IMR-90 (cell line): Measurements from ENCODE around the gene IQCF6. TPM values are rescaled to one million over a fixed set of nuclear protein-coding genes. Genes with fewer than 3 reads are reported as not detected.

Source experiments
- ATAC-seq: fragments of 200-7000 bp; cut with Tn5 transposase; 2 replicates; pipeline ENCODE4 v1.9.1; 2020; ENCODE audit warnings: low read depth, mild to moderate bottlenecking, moderate library complexity
- BruUV-seq: library from RNA; stranded (reverse); fragments of 400-500 nt; replicated peaks from 2 replicates; lab custom pipeline; 2021; lab: Mats Ljungman, UMichigan
- CTCF ChIA-PET: fragments of 300-600 bp; formaldehyde crosslinking; extraction: SDS; loops from one replicate; lab custom pipeline; 2021; ENCODE audit warnings: antibody characterized with exemption; lab: Yijun Ruan, JAX
- POLR2A ChIA-PET: fragments of 300-600 bp; sonication (Branson Sonifier 250); formaldehyde crosslinking; loops from one replicate; lab custom pipeline; 2022; ENCODE audit warnings: antibody characterized with exemption; ENCODE audit not compliant: unreplicated experiment; lab: Charles Lee
- DNase-seq: peaks from one replicate; pipeline ENCODE4 v3.0.0; 2013
- H2AFZ ChIP-seq: replicated peaks from 2 replicates; pipeline ENCODE3; 2013; ENCODE audit warnings: low read length, mild to moderate bottlenecking; ENCODE audit not compliant: poor library complexity
- H2AK5ac ChIP-seq: 2 replicates; pipeline ENCODE4 v1.6.1; 2013; ENCODE audit warnings: low read depth, low read length, inconsistent platforms
- H2AK9ac ChIP-seq: replicated peaks from 2 replicates; pipeline ENCODE3; 2013; ENCODE audit warnings: mild to moderate bottlenecking, low read depth, low read length, moderate library complexity; ENCODE audit not compliant: poor library complexity
- H2BK120ac ChIP-seq: 2 replicates; pipeline ENCODE4 v1.6.1; 2013; ENCODE audit warnings: low read depth, low read length, inconsistent platforms
- H2BK15ac ChIP-seq: 3 replicates; pipeline ENCODE4 v1.6.1; 2013; ENCODE audit warnings: low read depth, low read length, inconsistent platforms
- H2BK20ac ChIP-seq: 2 replicates; pipeline ENCODE4 v1.6.1; 2013; ENCODE audit warnings: low read depth, mild to moderate bottlenecking, inconsistent platforms, low read length, moderate library complexity
- H2BK5ac ChIP-seq: 2 replicates; pipeline ENCODE4 v1.6.1; 2013; ENCODE audit warnings: mild to moderate bottlenecking, low read depth, low read length, inconsistent platforms; ENCODE audit not compliant: poor library complexity, severe bottlenecking
- H3K14ac ChIP-seq: replicated peaks from 2 replicates; pipeline ENCODE4 v1.6.1; 2013; ENCODE audit warnings: low read depth, low read length, inconsistent platforms
- H3K18ac ChIP-seq: 2 replicates; pipeline ENCODE4 v1.6.1; 2013; ENCODE audit warnings: low read depth, low read length, control low read depth
- H3K23ac ChIP-seq: 2 replicates; pipeline ENCODE4 v1.6.1; 2013; ENCODE audit warnings: low read depth, low read length, inconsistent platforms
- H3K27ac ChIP-seq: 2 replicates; pipeline ENCODE4 v1.5.1; 2013; ENCODE audit warnings: mild to moderate bottlenecking, control low read depth, low read length; ENCODE audit not compliant: insufficient read depth
- H3K27me3 ChIP-seq: 2 replicates; pipeline ENCODE4 v1.6.1; 2013; ENCODE audit warnings: low read length; ENCODE audit not compliant: control insufficient read depth, insufficient read depth
- H3K36me3 ChIP-seq: 2 replicates; pipeline ENCODE4 v1.6.1; 2013; ENCODE audit warnings: low read length, mixed read lengths; ENCODE audit not compliant: control insufficient read depth, insufficient read depth
- H3K4ac ChIP-seq: 2 replicates; pipeline ENCODE4 v1.6.1; 2013; ENCODE audit warnings: low read depth, low read length, inconsistent platforms
- H3K4me1 ChIP-seq: 2 replicates; pipeline ENCODE4 v1.6.1; 2013; ENCODE audit warnings: low read length, mixed read lengths; ENCODE audit not compliant: control insufficient read depth, insufficient read depth
- H3K4me2 ChIP-seq: 2 replicates; pipeline ENCODE4 v1.6.1; 2013; ENCODE audit warnings: low read depth, mild to moderate bottlenecking, control low read depth, low read length, moderate library complexity
- H3K4me3 ChIP-seq: 2 replicates; pipeline ENCODE4 v1.5.1; 2013; ENCODE audit warnings: low read depth, mild to moderate bottlenecking, control low read depth, low read length, moderate library complexity; ENCODE audit not compliant: insufficient read depth
- H3K56ac ChIP-seq: 2 replicates; pipeline ENCODE4 v1.6.1; 2013; ENCODE audit warnings: low read length, inconsistent platforms; ENCODE audit not compliant: insufficient read depth; ENCODE audit errors: extremely low read depth
- H3K79me1 ChIP-seq, 2 experiments: 2 replicates each; pipeline ENCODE4 v1.6.1; 2013; ENCODE audit warnings: low read length in 2 of 2, inconsistent platforms in 1 of 2, low read depth in 1 of 2
- H3K9ac ChIP-seq: 2 replicates; pipeline ENCODE4 v1.6.1; 2013; ENCODE audit warnings: low read depth, low read length, control low read depth
- H3K9me1 ChIP-seq: 2 replicates; pipeline ENCODE4 v1.6.1; 2013; ENCODE audit warnings: low read length, inconsistent platforms; ENCODE audit not compliant: insufficient read depth
- H3K9me3 ChIP-seq: 2 replicates; pipeline ENCODE4 v1.6.1; 2013; ENCODE audit warnings: low read length; ENCODE audit not compliant: control insufficient read depth, insufficient read depth
- H4K20me1 ChIP-seq: 2 replicates; pipeline ENCODE4 v1.6.1; 2013; ENCODE audit warnings: low read length, inconsistent platforms; ENCODE audit not compliant: insufficient read depth
- H4K5ac ChIP-seq: 2 replicates; pipeline ENCODE4 v1.6.1; 2013; ENCODE audit warnings: mild to moderate bottlenecking, low read depth, low read length, control low read depth
- H4K8ac ChIP-seq, 2 experiments: 2 replicates each; pipeline ENCODE4 v1.6.1; 2013; ENCODE audit warnings: low read depth in 2 of 2, low read length in 2 of 2, control low read depth in 1 of 2, inconsistent platforms in 1 of 2
- H4K91ac ChIP-seq: 2 replicates; pipeline ENCODE4 v1.6.1; 2013; ENCODE audit warnings: low read depth, low read length, inconsistent platforms; ENCODE audit not compliant: insufficient read depth
- BHLHE40 ChIP-seq: fragments of 150-350 bp; IDR thresholded peaks from 2 replicates; pipeline ENCODE4 v1.6.1; 2016; ENCODE audit warnings: mild to moderate bottlenecking, low read depth, low read length
- CEBPB ChIP-seq: IDR thresholded peaks from 2 replicates; pipeline ENCODE4 v1.6.1; 2012; ENCODE audit warnings: low read depth, low read length, improper control_type of control experiment
- CTCF ChIP-seq: conservative IDR thresholded peaks from 2 replicates; pipeline ENCODE4 v1.5.1; 2012; ENCODE audit warnings: mild to moderate bottlenecking, low read depth, low read length, improper control_type of control experiment
- FOS ChIP-seq: fragments of 150-350 bp; IDR thresholded peaks from 2 replicates; pipeline ENCODE4 v1.6.1; 2016; ENCODE audit warnings: low read depth, low read length
- MAFK ChIP-seq: IDR thresholded peaks from 2 replicates; pipeline ENCODE4 v1.6.1; 2012; ENCODE audit warnings: low read depth, low read length, improper control_type of control experiment
- MXI1 ChIP-seq: IDR thresholded peaks from 2 replicates; pipeline ENCODE4 v1.6.1; 2012; ENCODE audit warnings: low read depth, mild to moderate bottlenecking, low read length, moderate library complexity, borderline replicate concordance
- NFE2L2 ChIP-seq: fragments of 150-350 bp; IDR thresholded peaks from 2 replicates; pipeline ENCODE4 v1.6.1; 2016; ENCODE audit warnings: low read depth, mild to moderate bottlenecking, low read length
- RFX5 ChIP-seq: IDR thresholded peaks from 2 replicates; pipeline ENCODE4 v1.8.0; 2012; ENCODE audit warnings: low read depth, mild to moderate bottlenecking, low read length, moderate library complexity
- WGBS, 2 experiments: methylation state at CpG; one replicate each; pipeline versions ENCODE4 v1.1.5 to v1.1.7; 2013; ENCODE audit warnings: missing lambda C conversion rate in 2 of 2; ENCODE audit not compliant: insufficient read length in 1 of 2; ENCODE audit errors: extremely low coverage in 2 of 2; 5-methylcytosine and 5-hydroxymethylcytosine counted together
- dilution Hi-C: fragments of 300-500 bp; cut with HindIII; formaldehyde crosslinking; loops from one replicate; pipeline ENCODE4 v1.14.3; 2018; ENCODE audit warnings: low sequenced_read_pairs; ENCODE audit not compliant: unreplicated experiment
- in situ Hi-C: fragments of 300-500 bp; cut with MboI; formaldehyde crosslinking; loops from 3 replicates; pipeline ENCODE4 v1.14.3; 2019; ENCODE audit warnings: low sequenced_read_pairs, inconsistent platforms, mixed read lengths
- intact Hi-C: fragments of 100-400 bp; cut with micrococcal nuclease; formaldehyde crosslinking; loops from 2 replicates; pipeline ENCODE4 v1.10.0; 2022
- polyA plus RNA-seq, 3 experiments: library from polyadenylated mRNA; depleted of rRNA; stranded (reverse); fragments of >200 nt; gene quantifications; 2 replicates each; pipeline ENCODE4 v1.2.3, GENCODE V29; 2012; ENCODE audit warnings: low replicate concordance in 1 of 3
- total RNA-seq: library from RNA; depleted of rRNA; stranded (reverse); fragments of >200 nt; gene quantifications from 2 replicates; pipeline ENCODE4 v1.2.3, GENCODE V29; 2012

Gene IQCF6
- total and polyA plus RNA-seq, 2 of the 4 experiments (the other 2 are of a cell fraction) = not detected

DNA sequence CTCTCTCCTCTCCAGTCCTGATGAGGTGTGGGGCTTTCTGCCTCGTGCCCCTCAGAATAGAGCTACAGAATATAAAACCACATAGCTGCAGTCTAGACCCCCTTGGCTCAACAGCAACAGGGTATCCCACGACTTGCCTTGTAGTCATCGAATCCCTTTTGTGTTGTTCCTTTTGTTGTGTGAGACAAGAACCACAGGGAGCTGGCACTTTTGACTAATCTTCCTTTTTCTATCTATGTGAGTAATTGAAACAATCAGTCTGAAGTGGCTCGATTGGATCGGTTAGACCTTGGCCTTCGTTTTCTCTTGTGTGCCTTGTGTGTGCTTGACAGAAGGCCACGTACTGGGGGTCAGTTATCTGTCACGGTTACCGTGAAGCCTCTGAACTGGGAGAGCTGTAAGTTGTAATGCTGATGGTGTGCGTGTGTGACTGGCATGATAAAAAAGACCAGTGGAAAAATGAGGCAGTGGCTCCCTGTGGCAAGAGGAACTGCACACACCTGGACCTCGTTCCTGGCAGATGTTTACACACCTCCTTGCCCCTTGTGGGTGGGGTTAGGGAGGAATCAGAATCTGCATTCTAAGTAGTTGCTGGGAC, 23.2 kb upstream of the IQCF6 start:
- Histone ChIP-seq H2AK9ac (no peak overlapping the region), H3K4ac (no peak overlapping the region), H4K91ac (no peak overlapping the region), H3K36me3 (no peaks in the 10 kb centered on the region), H3K9me3 (no peaks in the 10 kb centered on the region), H4K20me1 (no peaks in the 10 kb centered on the region), H4K8ac (no peak overlapping the region), H2AK5ac (no peak overlapping the region), H3K4me2 (no peak overlapping the region), H3K18ac (no peak overlapping the region), H3K4me1 (no peaks in the 10 kb centered on the region), H3K27me3 (peaks cover 8% of the 10 kb centered on the region), H3K14ac (no peak overlapping the region), H2BK5ac (no peak overlapping the region), H2AFZ (peak overlapping the region; percentile 17), H2BK120ac (no peak overlapping the region), H3K23ac (no peak overlapping the region), H2BK15ac (no peak overlapping the region), H2BK20ac (no peak overlapping the region), H3K4me3 (no peak overlapping the region), H3K79me1 (no peaks in the 10 kb centered on the region), H3K56ac (no peak overlapping the region), H3K9me1 (no peaks in the 10 kb centered on the region), H3K27ac (no peak overlapping the region), H3K9ac (no peak overlapping the region), H4K5ac (no peak overlapping the region)
- dilution Hi-C loops = no loop called here
- TF ChIP-seq MAFK (no peak), CEBPB (no peak), NFE2L2 (no peak), RFX5 (no peak), BHLHE40 (no peak), FOS (no peak), CTCF (no peak), MXI1 (no peak)
- 14% methylated on average over 1 of the region's 11 CpGs; no CpG with 5 or more reads in 1 of the 2 experiments for WGBS, 2 experiments
- BruUV-seq = no TSS peak
- in situ Hi-C loops = no loop called here
- intact Hi-C loops = loop anchor here (5.0 kb wide), 2 partner anchors 90 to 415 kb away; partner anchors contain the start of gene MANF
- ATAC-seq (no peak), DNase-seq (no peak)
- ChIA-PET CTCF (interaction anchor here (0.9 to 1.4 kb wide), 2 partner anchors 9 to 83 kb away, joined by 3 read pairs; no protein-coding TSS in a partner anchor), POLR2A (no interaction called here)
